ENCODE data around the gene GFM2. TPM values are rescaled to one million over a fixed set of nuclear protein-coding genes. Genes with fewer than 3 reads are reported as not detected.
"Not testable (repeated sequence)": the region's sequence is repeated elsewhere in the genome, so short reads cannot be mapped to it uniquely, and the experiment has no call there.

The GFM2 gene
- total RNA-seq, 1 experiment from 2014 or later = 22.5 TPM

DNA sequence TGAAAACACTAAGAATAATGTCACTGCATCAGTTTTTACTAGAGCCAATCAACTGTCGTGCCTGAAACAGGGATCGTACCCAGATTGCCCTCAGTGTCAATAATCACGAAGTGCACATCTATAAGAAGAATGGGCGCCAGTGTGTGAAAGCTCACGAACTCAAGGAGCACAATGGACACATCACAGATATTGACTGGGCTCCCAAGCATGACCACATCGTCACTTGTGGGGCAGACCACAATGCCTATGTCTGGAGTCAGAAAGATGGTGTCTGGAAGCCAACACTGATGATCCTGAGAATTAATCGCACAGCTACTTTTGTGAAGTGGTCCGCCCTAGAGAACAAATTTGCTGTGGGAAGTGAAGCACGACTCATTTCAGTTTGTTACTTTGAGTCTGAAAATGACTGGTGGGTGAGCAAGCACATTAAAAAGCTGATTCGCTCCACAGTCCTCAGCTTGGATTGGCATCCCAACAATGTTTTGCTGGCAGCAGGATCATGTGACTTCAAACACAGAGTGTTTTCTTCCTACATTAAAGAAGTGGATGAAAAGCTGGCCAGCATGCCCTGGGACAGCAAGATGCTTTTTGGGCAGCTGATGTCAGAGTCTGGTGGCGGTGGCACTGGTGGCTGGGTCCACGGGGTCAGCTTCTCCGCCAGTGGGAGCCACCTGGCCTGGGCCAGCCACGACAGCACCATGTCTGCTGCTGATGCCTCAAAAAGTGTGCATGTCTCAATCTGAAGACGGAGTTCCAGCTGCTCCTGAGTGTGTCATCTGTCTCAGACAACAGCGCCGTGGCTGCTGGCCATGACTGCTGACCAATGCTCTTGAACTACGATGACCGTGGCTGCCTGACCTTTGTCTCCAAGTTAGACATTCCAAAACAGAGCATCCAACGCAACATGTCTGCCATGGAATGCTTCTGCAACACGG, 32.3 kb upstream of the GFM2 start:
- H3K27ac ChIP-seq (ENCODE audit: low read length) = no peak overlapping the region
- no peaks in the 10 kb centered on the region for H3K9me3 ChIP-seq (ENCODE audit: control insufficient read depth, insufficient read depth, low read depth, low read length)
- intact Hi-C loops (cut with micrococcal nuclease; ENCODE audit: unreplicated experiment) = no loop called here
- H3K27me3 ChIP-seq (ENCODE audit: control insufficient read depth, insufficient read depth, low read length) = no peaks in the 10 kb centered on the region
- no peak for ATAC-seq
- POLR2A ChIA-PET = no interaction called here
- CTCF ChIA-PET = no interaction called here
- no peaks in the 10 kb centered on the region; the same call in 1 of the 2 replicates for H3K36me3 ChIP-seq (ENCODE audit: control insufficient read depth, insufficient read depth, low read length)
- no peak for DNase-seq (ENCODE audit: low read depth, low spot score)
- no peak overlapping the region for H3K4me3 ChIP-seq (ENCODE audit: low read depth in 2 of 2, low read length in 2 of 2)
- no peaks in the 10 kb centered on the region for H3K4me1 ChIP-seq (ENCODE audit: control insufficient read depth, insufficient read depth, low read length)
- TF ChIP-seq, protein P1, sequence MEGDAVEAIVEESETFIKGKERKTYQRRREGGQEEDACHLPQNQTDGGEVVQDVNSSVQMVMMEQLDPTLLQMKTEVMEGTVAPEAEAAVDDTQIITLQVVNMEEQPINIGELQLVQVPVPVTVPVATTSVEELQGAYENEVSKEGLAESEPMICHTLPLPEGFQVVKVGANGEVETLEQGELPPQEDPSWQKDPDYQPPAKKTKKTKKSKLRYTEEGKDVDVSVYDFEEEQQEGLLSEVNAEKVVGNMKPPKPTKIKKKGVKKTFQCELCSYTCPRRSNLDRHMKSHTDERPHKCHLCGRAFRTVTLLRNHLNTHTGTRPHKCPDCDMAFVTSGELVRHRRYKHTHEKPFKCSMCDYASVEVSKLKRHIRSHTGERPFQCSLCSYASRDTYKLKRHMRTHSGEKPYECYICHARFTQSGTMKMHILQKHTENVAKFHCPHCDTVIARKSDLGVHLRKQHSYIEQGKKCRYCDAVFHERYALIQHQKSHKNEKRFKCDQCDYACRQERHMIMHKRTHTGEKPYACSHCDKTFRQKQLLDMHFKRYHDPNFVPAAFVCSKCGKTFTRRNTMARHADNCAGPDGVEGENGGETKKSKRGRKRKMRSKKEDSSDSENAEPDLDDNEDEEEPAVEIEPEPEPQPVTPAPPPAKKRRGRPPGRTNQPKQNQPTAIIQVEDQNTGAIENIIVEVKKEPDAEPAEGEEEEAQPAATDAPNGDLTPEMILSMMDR (IDR thresholded peaks at IDR 0.05) = no peak
- TF ChIP-seq POLR2AphosphoS5 (IDR thresholded peaks at IDR 0.05; ENCODE audit: low read depth, low read length) (no peak), TCF7L2 (IDR thresholded peaks at IDR 0.05; ENCODE audit: low read depth, low read length) (no peak), SIN3A (IDR thresholded peaks at IDR 0.05; ENCODE audit: borderline replicate concordance, insufficient read depth, low read depth, low read length) (no peak)
- TF ChIP-seq, protein P2, sequence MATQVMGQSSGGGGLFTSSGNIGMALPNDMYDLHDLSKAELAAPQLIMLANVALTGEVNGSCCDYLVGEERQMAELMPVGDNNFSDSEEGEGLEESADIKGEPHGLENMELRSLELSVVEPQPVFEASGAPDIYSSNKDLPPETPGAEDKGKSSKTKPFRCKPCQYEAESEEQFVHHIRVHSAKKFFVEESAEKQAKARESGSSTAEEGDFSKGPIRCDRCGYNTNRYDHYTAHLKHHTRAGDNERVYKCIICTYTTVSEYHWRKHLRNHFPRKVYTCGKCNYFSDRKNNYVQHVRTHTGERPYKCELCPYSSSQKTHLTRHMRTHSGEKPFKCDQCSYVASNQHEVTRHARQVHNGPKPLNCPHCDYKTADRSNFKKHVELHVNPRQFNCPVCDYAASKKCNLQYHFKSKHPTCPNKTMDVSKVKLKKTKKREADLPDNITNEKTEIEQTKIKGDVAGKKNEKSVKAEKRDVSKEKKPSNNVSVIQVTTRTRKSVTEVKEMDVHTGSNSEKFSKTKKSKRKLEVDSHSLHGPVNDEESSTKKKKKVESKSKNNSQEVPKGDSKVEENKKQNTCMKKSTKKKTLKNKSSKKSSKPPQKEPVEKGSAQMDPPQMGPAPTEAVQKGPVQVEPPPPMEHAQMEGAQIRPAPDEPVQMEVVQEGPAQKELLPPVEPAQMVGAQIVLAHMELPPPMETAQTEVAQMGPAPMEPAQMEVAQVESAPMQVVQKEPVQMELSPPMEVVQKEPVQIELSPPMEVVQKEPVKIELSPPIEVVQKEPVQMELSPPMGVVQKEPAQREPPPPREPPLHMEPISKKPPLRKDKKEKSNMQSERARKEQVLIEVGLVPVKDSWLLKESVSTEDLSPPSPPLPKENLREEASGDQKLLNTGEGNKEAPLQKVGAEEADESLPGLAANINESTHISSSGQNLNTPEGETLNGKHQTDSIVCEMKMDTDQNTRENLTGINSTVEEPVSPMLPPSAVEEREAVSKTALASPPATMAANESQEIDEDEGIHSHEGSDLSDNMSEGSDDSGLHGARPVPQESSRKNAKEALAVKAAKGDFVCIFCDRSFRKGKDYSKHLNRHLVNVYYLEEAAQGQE (IDR thresholded peaks at IDR 0.05; ENCODE audit: insufficient read depth in 1 of 2, low read depth in 2 of 2, low read length in 1 of 2) = no peak
- no TSS peak for BruUV-seq (replicated peaks)
- in situ Hi-C loops (cut with HindIII; ENCODE audit: low pct_unique_long_range_greater_than_20kb, low sequenced_read_pairs) = no loop called here

DNA sequence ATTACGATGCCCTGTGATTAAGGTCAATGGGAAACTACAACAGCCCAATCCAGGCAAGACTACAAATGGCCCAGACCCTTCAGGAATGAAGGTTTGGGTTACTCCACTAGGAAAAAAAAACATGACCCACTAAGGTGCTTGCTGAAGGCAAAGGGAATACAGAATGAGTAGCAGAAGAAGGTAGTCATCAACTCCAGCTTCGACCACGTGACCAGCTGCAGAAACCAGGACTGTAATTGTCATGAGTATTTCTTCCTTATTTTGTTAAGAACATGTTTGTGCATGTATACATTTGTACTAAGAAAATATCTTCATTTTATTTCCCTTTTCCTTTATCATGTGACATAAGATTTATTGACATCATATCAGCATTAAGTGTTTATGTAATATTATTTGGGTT, 24.8 kb upstream of the GFM2 start:
- DNase-seq (ENCODE audit: low read depth, low spot score); CTCF ChIA-PET; BruUV-seq (replicated peaks); H3K36me3 ChIP-seq (ENCODE audit: control insufficient read depth, insufficient read depth, low read length); H3K9me3 ChIP-seq (ENCODE audit: control insufficient read depth, insufficient read depth, low read depth, low read length); H3K4me3 ChIP-seq (ENCODE audit: low read depth in 2 of 2, low read length in 2 of 2); ATAC-seq; intact Hi-C loops (cut with micrococcal nuclease; ENCODE audit: unreplicated experiment); in situ Hi-C loops (cut with HindIII; ENCODE audit: low pct_unique_long_range_greater_than_20kb, low sequenced_read_pairs); H3K4me1 ChIP-seq (ENCODE audit: control insufficient read depth, insufficient read depth, low read length); POLR2A ChIA-PET; H3K27me3 ChIP-seq (ENCODE audit: control insufficient read depth, insufficient read depth, low read length); H3K27ac ChIP-seq (ENCODE audit: low read length): not testable (repeated sequence)

DNA sequence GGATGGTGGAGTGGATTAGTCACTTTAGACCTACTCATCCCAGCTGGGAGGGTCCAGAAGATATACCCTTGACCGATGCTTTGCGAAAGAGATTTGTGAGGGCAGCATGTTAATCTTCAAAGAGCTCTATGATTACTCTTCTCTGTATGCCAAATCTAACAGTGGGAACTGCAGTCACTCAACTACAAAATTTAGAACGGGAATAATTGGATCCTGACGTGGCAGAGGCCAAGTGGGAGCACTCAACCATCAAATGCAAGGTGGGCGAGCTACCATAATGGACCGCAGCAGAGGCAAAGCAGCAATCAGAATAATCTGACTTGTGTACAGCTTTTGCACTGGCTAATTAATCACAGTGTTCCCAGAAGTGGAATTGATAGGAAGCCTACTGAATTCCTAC, 20.5 kb upstream of the GFM2 start:
- H3K9me3 ChIP-seq (ENCODE audit: control insufficient read depth, insufficient read depth, low read depth, low read length) = no peaks in the 10 kb centered on the region
- H3K4me1 ChIP-seq (ENCODE audit: control insufficient read depth, insufficient read depth, low read length) = no peaks in the 10 kb centered on the region
- DNase-seq (ENCODE audit: low read depth, low spot score) = no peak
- no peak for ATAC-seq
- no peak overlapping the region for H3K4me3 ChIP-seq (ENCODE audit: low read depth in 2 of 2, low read length in 2 of 2)
- CTCF ChIA-PET = no interaction called here
- no peaks in the 10 kb centered on the region for H3K27me3 ChIP-seq (ENCODE audit: control insufficient read depth, insufficient read depth, low read length)
- H3K27ac ChIP-seq (ENCODE audit: low read length) = no peak overlapping the region
- intact Hi-C loops (cut with micrococcal nuclease; ENCODE audit: unreplicated experiment) = no loop called here
- peaks cover 5% of the 10 kb centered on the region for H3K36me3 ChIP-seq (ENCODE audit: control insufficient read depth, insufficient read depth, low read length)
- in situ Hi-C loops (cut with HindIII; ENCODE audit: low pct_unique_long_range_greater_than_20kb, low sequenced_read_pairs) = no loop called here
- BruUV-seq (replicated peaks) = no TSS peak
- POLR2A ChIA-PET = no interaction called here
- TF ChIP-seq TCF7L2 (IDR thresholded peaks at IDR 0.05; ENCODE audit: low read depth, low read length) = no peak
- TF ChIP-seq SIN3A (IDR thresholded peaks at IDR 0.05; ENCODE audit: borderline replicate concordance, insufficient read depth, low read depth, low read length) = no peak
- no peak for TF ChIP-seq POLR2AphosphoS5 (IDR thresholded peaks at IDR 0.05; ENCODE audit: low read depth, low read length)
- TF ChIP-seq, protein P2 (IDR thresholded peaks at IDR 0.05; ENCODE audit: insufficient read depth in 1 of 2, low read depth in 2 of 2, low read length in 1 of 2) = no peak
- TF ChIP-seq, protein P1 (IDR thresholded peaks at IDR 0.05) = no peak

All from Panc1 (cell line).